Measurements from ENCODE around the gene CORT.

Gene CORT

GRCh38 chr1:10431070-10431730, 18.6 kb upstream of the CORT start:
- H3F3A ChIP-seq (ENCODE audit: insufficient read depth, low read length): no peaks in the 10 kb centered on the region
- no peaks in the 10 kb centered on the region for H3K9me2 ChIP-seq (replicated peaks; ENCODE audit: insufficient read depth, low read length)
- H4K20me1 ChIP-seq (ENCODE audit: insufficient read depth, low read length): no peaks in the 10 kb centered on the region
- H2AFZ ChIP-seq (ENCODE audit: low read length): peak overlapping the region; percentile 93
- peak overlapping the region; percentile 97 for H3K4me3 ChIP-seq (ENCODE audit: low read length)
- no peaks in the 10 kb centered on the region for H3K9me3 ChIP-seq (replicated peaks; ENCODE audit: insufficient read depth, low read length)
- peaks cover 7% of the 10 kb centered on the region; the same call in 1 of the 2 replicates for H3K4me1 ChIP-seq (ENCODE audit: low read length)
- no peaks in the 10 kb centered on the region for H3K27me3 ChIP-seq (replicated peaks; ENCODE audit: insufficient read depth, low read length)
- peak overlapping the region; percentile 96 for H3K4me2 ChIP-seq (ENCODE audit: low read depth, low read length)
- H3K79me2 ChIP-seq (ENCODE audit: low read length): peaks cover 7% of the 10 kb centered on the region; the same call in 1 of the 2 replicates
- TF ChIP-seq CTCF (IDR thresholded peaks at IDR 0.05; ENCODE audit: low read length): no peak
- TF ChIP-seq EZH2 (optimal IDR thresholded peaks at IDR 0.05; ENCODE audit: low read depth, low read length): no peak
- no peak for TF ChIP-seq EZH2phosphoT487 (IDR thresholded peaks at IDR 0.05; ENCODE audit: low read length)
- peak overlapping the region; percentile 55; the same call in 1 of the 2 replicates for H3K27ac ChIP-seq (ENCODE audit: low read length)
- H3K36me3 ChIP-seq (replicated peaks; ENCODE audit: insufficient read depth, low read length): no peaks in the 10 kb centered on the region
- peak overlapping the region; percentile 87 for H3K9ac ChIP-seq (ENCODE audit: low read length)
- peak; percentile 44 for DNase-seq

GRCh38 chr1:10432910-10433700, 16.7 kb upstream of the CORT start:
- Histone ChIP-seq H3K4me3 (ENCODE audit: low read length) (no peak overlapping the region), H2AFZ (ENCODE audit: low read length) (no peak overlapping the region), H3K36me3 (replicated peaks; ENCODE audit: insufficient read depth, low read length) (no peaks in the 10 kb centered on the region), H3K4me2 (ENCODE audit: low read depth, low read length) (no peak overlapping the region), H3K27ac (ENCODE audit: low read length) (no peak overlapping the region), H3K9ac (ENCODE audit: low read length) (no peak overlapping the region), H3K27me3 (replicated peaks; ENCODE audit: insufficient read depth, low read length) (no peaks in the 10 kb centered on the region), H4K20me1 (ENCODE audit: insufficient read depth, low read length) (no peaks in the 10 kb centered on the region), H3F3A (ENCODE audit: insufficient read depth, low read length) (no peaks in the 10 kb centered on the region), H3K9me3 (replicated peaks; ENCODE audit: insufficient read depth, low read length) (no peaks in the 10 kb centered on the region), H3K79me2 (ENCODE audit: low read length) (peaks cover 7% of the 10 kb centered on the region; the same call in 1 of the 2 replicates), H3K4me1 (ENCODE audit: low read length) (peaks cover 7% of the 10 kb centered on the region; the same call in 1 of the 2 replicates), H3K9me2 (replicated peaks; ENCODE audit: insufficient read depth, low read length) (no peaks in the 10 kb centered on the region)
- no peak for DNase-seq
- TF ChIP-seq CTCF (IDR thresholded peaks at IDR 0.05; ENCODE audit: low read length): no peak
- TF ChIP-seq EZH2phosphoT487 (IDR thresholded peaks at IDR 0.05; ENCODE audit: low read length): no peak
- no peak for TF ChIP-seq EZH2 (optimal IDR thresholded peaks at IDR 0.05; ENCODE audit: low read depth, low read length)

- Histone ChIP-seq H3K27ac (ENCODE audit: low read length) (no peak overlapping the region), H3K36me3 (replicated peaks; ENCODE audit: insufficient read depth, low read length) (no peaks in the 10 kb centered on the region), H3K4me2 (ENCODE audit: low read depth, low read length) (no peak overlapping the region), H3K4me1 (ENCODE audit: low read length) (peaks cover 7% of the 10 kb centered on the region; the same call in 1 of the 2 replicates), H4K20me1 (ENCODE audit: insufficient read depth, low read length) (no peaks in the 10 kb centered on the region), H3K9me2 (replicated peaks; ENCODE audit: insufficient read depth, low read length) (no peaks in the 10 kb centered on the region), H3K4me3 (ENCODE audit: low read length) (no peak overlapping the region), H2AFZ (ENCODE audit: low read length) (no peak overlapping the region), H3F3A (ENCODE audit: insufficient read depth, low read length) (no peaks in the 10 kb centered on the region), H3K9ac (ENCODE audit: low read length) (no peak overlapping the region), H3K27me3 (replicated peaks; ENCODE audit: insufficient read depth, low read length) (no peaks in the 10 kb centered on the region), H3K79me2 (ENCODE audit: low read length) (peaks cover 7% of the 10 kb centered on the region; the same call in 1 of the 2 replicates), H3K9me3 (replicated peaks; ENCODE audit: insufficient read depth, low read length) (no peaks in the 10 kb centered on the region)
- TF ChIP-seq EZH2 (optimal IDR thresholded peaks at IDR 0.05; ENCODE audit: low read depth, low read length) (no peak), EZH2phosphoT487 (IDR thresholded peaks at IDR 0.05; ENCODE audit: low read length) (no peak), CTCF (IDR thresholded peaks at IDR 0.05; ENCODE audit: low read length) (no peak)
- DNase-seq: no peak
These were observed 16.0 kb upstream of the CORT start for GRCh38 chr1:10433790-10434189.
